Adrenal gland (tissue), 5 donors: ENCODE results near the gene SLC23A3.

ENCODE experiments used
- CTCF ChIP-seq, 6 experiments: fragments of 450-650 bp in 4 of 6; fragments of 200-600 bp in 2 of 6; sonication (generic) in 1 of 6; IDR thresholded peaks; 1 replicate in 5 of 6; 2 replicates in 1 of 6; pipeline versions ENCODE4 v1.5.1 to v1.8.0; 2016 to 2021; ENCODE audit warnings: antibody characterized with exemption in 6 of 6, mild to moderate bottlenecking in 2 of 6, moderate library complexity in 1 of 6
- POLR2A ChIP-seq, 2 donors: fragments of 450-650 bp; IDR thresholded peaks; one replicate each; pipeline ENCODE4 v1.6.1; 2017; ENCODE audit warnings: antibody characterized with exemption in 2 of 2, mild to moderate bottlenecking in 2 of 2, moderate library complexity in 1 of 2
- donor health status: DM: no; HTN: no; CAD: no.

- TF ChIP-seq POLR2A (IDR thresholded peaks at IDR 0.05) (no peak), CTCF (IDR thresholded peaks at IDR 0.05) (no peak)
Measured at GRCh38 chr2:219181531-219181930, 11.7 kb upstream of the SLC23A3 start.
